C4-2B (cell line): ENCODE measurements around the gene ARHGEF12.

Experiments used
- ZFX ChIP-seq: fragments of 450-650 bp; IDR thresholded peaks from 2 replicates; pipeline ENCODE4 v1.6.1; 2017
- TF ChIP-seq, protein P1 (sequence below): fragments of 450-650 bp; conservative IDR thresholded peaks from 2 replicates; pipeline ENCODE4 v1.5.1; 2017; ENCODE audit warnings: mild to moderate bottlenecking

DNA sequence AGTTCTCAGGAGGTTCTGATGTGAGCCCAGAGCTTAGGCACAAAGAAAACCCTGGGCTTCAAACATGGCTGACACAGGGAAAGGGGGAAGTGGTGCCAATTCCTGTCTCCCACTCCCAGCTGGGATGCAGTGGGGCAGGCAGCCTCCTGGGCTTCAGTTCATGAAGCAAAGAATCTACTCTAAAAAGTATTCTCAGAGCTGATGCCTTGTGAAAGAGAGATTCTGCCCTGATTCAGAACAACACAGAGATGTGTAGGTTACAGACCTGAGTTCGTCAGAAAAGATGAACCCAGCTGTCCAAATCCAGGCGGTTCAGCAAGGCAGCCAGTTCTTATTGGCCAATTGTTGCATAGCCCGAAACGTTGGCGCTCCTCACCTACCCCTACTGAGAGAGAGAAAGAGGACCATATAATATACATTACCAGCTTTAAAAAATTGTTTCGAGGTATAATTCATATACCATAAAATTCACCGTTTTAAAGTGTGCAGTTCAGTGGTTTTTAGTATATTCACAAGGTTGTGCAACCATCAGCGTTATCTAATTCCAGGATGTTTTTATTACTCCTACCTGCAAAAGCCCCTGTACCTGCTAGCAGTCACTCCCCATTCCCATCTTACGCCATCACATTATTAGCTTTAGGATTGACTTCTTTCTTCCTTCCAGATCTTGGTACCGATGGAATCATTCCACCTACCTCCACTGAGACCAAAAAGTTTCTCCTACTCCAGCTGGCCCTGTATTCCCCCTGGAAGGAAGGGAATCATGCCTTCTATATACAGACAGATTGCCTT, 18.3 kb upstream of the ARHGEF12 start:
- TF ChIP-seq, protein P1, sequence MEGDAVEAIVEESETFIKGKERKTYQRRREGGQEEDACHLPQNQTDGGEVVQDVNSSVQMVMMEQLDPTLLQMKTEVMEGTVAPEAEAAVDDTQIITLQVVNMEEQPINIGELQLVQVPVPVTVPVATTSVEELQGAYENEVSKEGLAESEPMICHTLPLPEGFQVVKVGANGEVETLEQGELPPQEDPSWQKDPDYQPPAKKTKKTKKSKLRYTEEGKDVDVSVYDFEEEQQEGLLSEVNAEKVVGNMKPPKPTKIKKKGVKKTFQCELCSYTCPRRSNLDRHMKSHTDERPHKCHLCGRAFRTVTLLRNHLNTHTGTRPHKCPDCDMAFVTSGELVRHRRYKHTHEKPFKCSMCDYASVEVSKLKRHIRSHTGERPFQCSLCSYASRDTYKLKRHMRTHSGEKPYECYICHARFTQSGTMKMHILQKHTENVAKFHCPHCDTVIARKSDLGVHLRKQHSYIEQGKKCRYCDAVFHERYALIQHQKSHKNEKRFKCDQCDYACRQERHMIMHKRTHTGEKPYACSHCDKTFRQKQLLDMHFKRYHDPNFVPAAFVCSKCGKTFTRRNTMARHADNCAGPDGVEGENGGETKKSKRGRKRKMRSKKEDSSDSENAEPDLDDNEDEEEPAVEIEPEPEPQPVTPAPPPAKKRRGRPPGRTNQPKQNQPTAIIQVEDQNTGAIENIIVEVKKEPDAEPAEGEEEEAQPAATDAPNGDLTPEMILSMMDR = no peak
- TF ChIP-seq ZFX = no peak
